Measurements from ENCODE around the gene C1orf52.

- TF ChIP-seq MYC (CRISPR knock-in tag; IDR thresholded peaks at IDR 0.05; ENCODE audit: borderline replicate concordance) (no peak), IRF9 (CRISPR knock-in tag; IDR thresholded peaks at IDR 0.05; ENCODE audit: borderline replicate concordance) (no peak), ZNF335 (CRISPR knock-in tag; IDR thresholded peaks at IDR 0.05) (no peak), PAX8 (CRISPR knock-in tag; IDR thresholded peaks at IDR 0.05; ENCODE audit: borderline replicate concordance) (no peak), AHR (CRISPR knock-in tag; IDR thresholded peaks at IDR 0.05) (no peak), CTCF (CRISPR knock-in tag; IDR thresholded peaks at IDR 0.05) (no peak), RBM22 (optimal IDR thresholded peaks at IDR 0.05; ENCODE audit: low read length) (no peak)
Measured at GRCh38 chr1:85295654-85296053, 36.2 kb upstream of the C1orf52 start.

Measured in HepG2 (cell line).